ENCODE data around the gene BGN. TPM values are rescaled to one million over a fixed set of nuclear protein-coding genes. Genes with fewer than 3 reads are reported as not detected.

The BGN gene
- polyA plus RNA-seq, 3 donors = not detected

DNA sequence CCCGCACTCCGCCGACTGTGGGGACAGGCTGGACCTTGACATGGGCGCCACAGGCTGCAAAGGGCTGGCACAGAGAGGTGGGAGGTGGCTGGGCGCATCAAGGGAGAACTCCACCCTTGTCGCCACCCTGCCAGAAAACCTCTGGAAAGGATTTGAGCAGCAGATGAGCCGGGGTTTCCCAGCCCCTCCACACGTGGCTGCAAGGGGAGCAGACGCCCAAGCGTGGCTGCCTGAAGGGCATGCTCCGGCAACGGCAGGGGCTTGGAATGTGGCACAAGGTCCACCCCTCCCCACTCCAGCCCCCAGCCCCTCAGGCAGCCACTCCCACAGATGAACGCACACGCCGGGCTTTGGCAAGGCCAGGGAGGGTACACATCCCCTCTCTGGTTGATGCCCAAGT, 4.6 kb downstream of the BGN start:
- H3K4me2 ChIP-seq (replicated peaks; ENCODE audit: extremely low read depth, low read length, poor library complexity, severe bottlenecking) = no peak overlapping the region
- no peaks in the 10 kb centered on the region for H3K36me3 ChIP-seq (replicated peaks in 1 of 2; ENCODE audit: control insufficient read depth in 1 of 2, insufficient read depth in 2 of 2, low read length in 2 of 2)
- peaks cover 0 to 4% (median 0%) of the 10 kb centered on the region in 7 donors for H3K9me3 Mint-ChIP-seq
- intact Hi-C loops (cut with micrococcal nuclease) = no loop called here
- WGBS (ENCODE audit: insufficient coverage) = 93% methylated on average over 5 of the region's 15 CpGs
- H2AFZ ChIP-seq (ENCODE audit: insufficient read depth, low read depth, low read length, poor library complexity, severe bottlenecking) = no peak overlapping the region
- no peaks in the 10 kb centered on the region for H3K79me2 ChIP-seq (ENCODE audit: insufficient read depth, low read length)
- H3K9ac ChIP-seq (ENCODE audit: insufficient read depth, low read length, poor library complexity, severe bottlenecking) = no peak overlapping the region
- H3K4me3 Mint-ChIP-seq = no peak overlapping the region
- peaks cover 2% of the 10 kb centered on the region for H3K4me1 Mint-ChIP-seq
- H3K27ac Mint-ChIP-seq = no peak overlapping the region
- no peak overlapping the region for H3K4me3 ChIP-seq (replicated peaks in 1 of 3; ENCODE audit: low read depth in 2 of 3, low read length in 3 of 3)
- no peak overlapping the region for H3K27ac ChIP-seq (ENCODE audit: low read depth in 1 of 2, low read length in 2 of 2)
- H3K27me3 Mint-ChIP-seq (ENCODE audit: low read depth in 3 of 3) = peaks cover 13 to 20% (median 18%) of the 10 kb centered on the region in 3 donors
- H4K20me1 ChIP-seq (ENCODE audit: insufficient read depth, low read length) = no peaks in the 10 kb centered on the region
- no peaks in the 10 kb centered on the region for H3K4me1 ChIP-seq (ENCODE audit: control insufficient read depth in 1 of 2, insufficient read depth in 2 of 2, low read length in 2 of 2)
- H3K9me3 ChIP-seq (replicated peaks in 1 of 2; ENCODE audit: control insufficient read depth in 1 of 2, insufficient read depth in 1 of 2, low read length in 2 of 2) = no peaks in the 10 kb centered on the region
- DNase-seq = no peak
- no peaks in the 10 kb centered on the region for H3K36me3 Mint-ChIP-seq
- no peak for TF ChIP-seq CTCF (IDR thresholded peaks at IDR 0.05)
- peaks cover 0 to 8% of the 10 kb centered on the region in 2 donors for H3K27me3 ChIP-seq (ENCODE audit: control insufficient read depth in 2 of 2, insufficient read depth in 2 of 2, low read length in 2 of 2)

DNA sequence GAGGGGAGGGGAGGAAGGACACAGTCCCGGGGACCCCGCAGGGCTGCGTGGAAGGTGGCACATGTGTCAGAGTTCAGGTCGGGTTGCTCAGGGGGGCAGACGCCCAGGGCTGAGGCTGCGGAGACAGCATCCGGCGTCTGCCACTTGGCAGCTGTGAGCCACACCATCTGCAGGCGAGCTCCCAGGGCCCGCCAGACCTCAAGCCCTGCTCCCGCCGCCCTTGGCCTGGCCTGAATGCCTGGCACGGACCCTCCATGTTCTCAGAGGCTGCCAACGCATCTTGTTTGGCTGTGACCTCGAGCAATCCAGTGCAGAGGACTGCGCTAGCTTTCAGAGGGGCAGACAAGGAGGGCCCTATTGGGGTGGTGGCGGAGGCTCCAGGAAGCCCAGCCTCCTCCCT, 5.1 kb downstream of the BGN start:
- H4K20me1 ChIP-seq (ENCODE audit: insufficient read depth, low read length) = no peaks in the 10 kb centered on the region
- Mint-ChIP-seq H3K27ac (no peak overlapping the region), H3K27me3 (ENCODE audit: low read depth in 3 of 3) (peaks cover 13 to 16% (median 15%) of the 10 kb centered on the region in 3 donors), H3K4me1 (peaks cover 2% of the 10 kb centered on the region), H3K4me3 (no peak overlapping the region), H3K9me3 (peaks cover 0 to 8% (median 0%) of the 10 kb centered on the region in 7 donors), H3K36me3 (no peaks in the 10 kb centered on the region)
- no peaks in the 10 kb centered on the region for H3K4me1 ChIP-seq (ENCODE audit: control insufficient read depth in 1 of 2, insufficient read depth in 2 of 2, low read length in 2 of 2)
- H3K9ac ChIP-seq (ENCODE audit: insufficient read depth, low read length, poor library complexity, severe bottlenecking) = no peak overlapping the region
- no peak overlapping the region for H2AFZ ChIP-seq (ENCODE audit: insufficient read depth, low read depth, low read length, poor library complexity, severe bottlenecking)
- no peak overlapping the region for H3K4me2 ChIP-seq (replicated peaks; ENCODE audit: extremely low read depth, low read length, poor library complexity, severe bottlenecking)
- no peaks in the 10 kb centered on the region for H3K79me2 ChIP-seq (ENCODE audit: insufficient read depth, low read length)
- TF ChIP-seq CTCF (IDR thresholded peaks at IDR 0.05) = no peak
- intact Hi-C loops (cut with micrococcal nuclease) = loop anchor here in 1 of 2 donors (10.0 kb wide), 1 partner anchor 465 kb away; no protein-coding TSS in a partner anchor
- peaks cover 0 to 8% of the 10 kb centered on the region in 2 donors for H3K27me3 ChIP-seq (ENCODE audit: control insufficient read depth in 2 of 2, insufficient read depth in 2 of 2, low read length in 2 of 2)
- H3K9me3 ChIP-seq (replicated peaks in 1 of 2; ENCODE audit: control insufficient read depth in 1 of 2, insufficient read depth in 1 of 2, low read length in 2 of 2) = no peaks in the 10 kb centered on the region
- no peaks in the 10 kb centered on the region for H3K36me3 ChIP-seq (replicated peaks in 1 of 2; ENCODE audit: control insufficient read depth in 1 of 2, insufficient read depth in 2 of 2, low read length in 2 of 2)
- 85% methylated on average over 13 of the region's 17 CpGs for WGBS (ENCODE audit: insufficient coverage)
- no peak for DNase-seq
- no peak overlapping the region for H3K27ac ChIP-seq (ENCODE audit: low read depth in 1 of 2, low read length in 2 of 2)
- H3K4me3 ChIP-seq (replicated peaks in 1 of 3; ENCODE audit: low read depth in 2 of 3, low read length in 3 of 3) = no peak overlapping the region

Data from CD14-positive monocyte (primary cell).